NCI-H82 treated with DMSO at 0.1 percent for 48 hours (cell line): ENCODE results near the gene NPIPB4.
"Not testable (repeated sequence)": the region's sequence is repeated elsewhere in the genome, so short reads cannot be mapped to it uniquely, and the experiment has no call there.

Source experiments
- DNase-seq: peaks from one replicate; lab custom pipeline; 2025; ENCODE audit not compliant: unreplicated experiment; lab: John Stamatoyannopoulos, UW

Gene NPIPB4

GRCh38 chr16:21857656-21858055, at the start of gene NPIPB4:
TSS of gene NPIPB4 (minus strand) at chr16:21857756. CDS start at chr16:21857378, 378 bp downstream.
- not testable (repeated sequence) for DNase-seq

GRCh38 chr16:21898998-21899397, 41.4 kb upstream of the NPIPB4 start:
- not testable (repeated sequence) for DNase-seq

GRCh38 chr16:21881988-21882387, 24.4 kb upstream of the NPIPB4 start:
- not testable (repeated sequence) for DNase-seq

GRCh38 chr16:21837186-21837585, 20.4 kb downstream of the NPIPB4 start:
- not testable (repeated sequence) for DNase-seq

GRCh38 chr16:21836334-21836733, 21.2 kb downstream of the NPIPB4 start:
- DNase-seq, result not testable (repeated sequence)

- not testable (repeated sequence) for DNase-seq
Measured at GRCh38 chr16:21835747-21836146, 21.8 kb downstream of the NPIPB4 start.

- not testable (repeated sequence) for DNase-seq
Measured at GRCh38 chr16:21834211-21834610, 23.3 kb downstream of the NPIPB4 start.

GRCh38 chr16:21829929-21830328, 27.6 kb downstream of the NPIPB4 start:
- not testable (repeated sequence) for DNase-seq

- not testable (repeated sequence) for DNase-seq
Measured at GRCh38 chr16:21826067-21826706, 31.4 kb downstream of the NPIPB4 start.

GRCh38 chr16:21825526-21825925, 32.0 kb downstream of the NPIPB4 start:
- DNase-seq, result not testable (repeated sequence)

GRCh38 chr16:21823258-21823657, 34.3 kb downstream of the NPIPB4 start:
- DNase-seq, result not testable (repeated sequence)

GRCh38 chr16:21820908-21821465, 36.6 kb downstream of the NPIPB4 start:
- not testable (repeated sequence) for DNase-seq

- DNase-seq, result peak; percentile 25
Measured at GRCh38 chr16:21820028-21820907, 37.3 kb downstream of the NPIPB4 start.

GRCh38 chr16:21819617-21820016, 37.9 kb downstream of the NPIPB4 start:
- not testable (repeated sequence) for DNase-seq

GRCh38 chr16:21817012-21817411, 40.5 kb downstream of the NPIPB4 start:
- not testable (repeated sequence) for DNase-seq

GRCh38 chr16:21815694-21816093, 41.9 kb downstream of the NPIPB4 start:
- not testable (repeated sequence) for DNase-seq

GRCh38 chr16:21802375-21802663, 55.2 kb downstream of the NPIPB4 start:
- not testable (repeated sequence) for DNase-seq

- peak; percentile 8 for DNase-seq
Measured at GRCh38 chr16:21801538-21802374, 55.8 kb downstream of the NPIPB4 start.

GRCh38 chr16:21798601-21799000, 59.0 kb downstream of the NPIPB4 start:
- DNase-seq, result not testable (repeated sequence)

GRCh38 chr16:21793310-21793709, 64.2 kb downstream of the NPIPB4 start:
- not testable (repeated sequence) for DNase-seq

GRCh38 chr16:21790506-21790905, 67.0 kb downstream of the NPIPB4 start:
- DNase-seq, result not testable (repeated sequence)
